H1 (cell line): ENCODE data around the gene RIPK4. TPM values are rescaled to one million over a fixed set of nuclear protein-coding genes. Genes with fewer than 3 reads are reported as not detected.

Experiments
- CTCF ChIA-PET: fragments of 300-600 bp; sonication (Branson Sonifier 250); formaldehyde crosslinking; loops from one replicate; lab custom pipeline; 2021; ENCODE audit not compliant: partially characterized antibody; lab: Charles Lee
- POLR2A ChIA-PET: fragments of 300-600 bp; sonication (Branson Sonifier 250); formaldehyde crosslinking; loops from one replicate; lab custom pipeline; 2021; ENCODE audit warnings: inconsistent platforms; ENCODE audit not compliant: partially characterized antibody; lab: Charles Lee
- DNase-seq, 2 experiments: peaks; one replicate each; pipeline versions ENCODE4 v3.0.0 to v3.0.0-alpha.2; 2010 to 2022; ENCODE audit warnings: low spot score in 2 of 2, low read depth in 1 of 2, mixed read lengths in 1 of 2
- FAIRE-seq: peaks from 2 replicates; lab custom pipeline; 2011; peaks lifted over from hg19 to GRCh38; lab: Jason Lieb, UNC
- H2AFZ ChIP-seq: 2 replicates; pipeline ENCODE4 v1.8.1; 2012; ENCODE audit warnings: low read length, inconsistent platforms
- H2AK5ac ChIP-seq: 2 replicates; pipeline ENCODE4 v1.6.1; 2013; ENCODE audit warnings: low read depth, low read length
- H2BK120ac ChIP-seq: replicated peaks from 2 replicates; pipeline ENCODE3; 2013; ENCODE audit warnings: low read depth, low read length, inconsistent platforms
- H2BK12ac ChIP-seq: 2 replicates; pipeline ENCODE4 v1.6.1; 2013; ENCODE audit warnings: low read depth, low read length
- H2BK15ac ChIP-seq: 2 replicates; pipeline ENCODE4 v1.6.1; 2013; ENCODE audit warnings: low read length
- H2BK20ac ChIP-seq: 2 replicates; pipeline ENCODE4 v1.6.1; 2013; ENCODE audit warnings: low read length
- H2BK5ac ChIP-seq: 2 replicates; pipeline ENCODE4 v1.6.1; 2013; ENCODE audit warnings: low read depth, low read length
- H3K14ac ChIP-seq: 2 replicates; pipeline ENCODE4 v1.6.1; 2013; ENCODE audit warnings: inconsistent platforms; ENCODE audit not compliant: insufficient read length
- H3K18ac ChIP-seq: 2 replicates; pipeline ENCODE4 v1.6.1; 2013; ENCODE audit warnings: low read length; ENCODE audit errors: extremely low read depth
- H3K23ac ChIP-seq: 2 replicates; pipeline ENCODE4 v1.6.1; 2013; ENCODE audit warnings: inconsistent platforms; ENCODE audit not compliant: insufficient read length
- H3K23me2 ChIP-seq: 2 replicates; pipeline ENCODE4 v1.6.1; 2013; ENCODE audit warnings: low read depth, low read length
- H3K27ac ChIP-seq: 2 replicates; pipeline ENCODE4 v1.6.1; 2011; ENCODE audit warnings: low read depth, low read length, inconsistent platforms
- H3K27me3 ChIP-seq, 4 experiments: replicated peaks in 1 of 4; 1 replicate in 1 of 4; 2 replicates in 3 of 4; pipeline versions ENCODE4 v1.6.1 to v1.8.1; 2011 to 2013; ENCODE audit warnings: low read length in 3 of 4, mild to moderate bottlenecking in 3 of 4, inconsistent platforms in 2 of 4, mixed read lengths in 2 of 4, moderate library complexity in 1 of 4; ENCODE audit not compliant: control insufficient read depth in 3 of 4, insufficient read depth in 3 of 4; ENCODE audit errors: extremely low read depth in 1 of 4
- H3K36me3 ChIP-seq, 4 experiments: 2 replicates each; pipeline versions ENCODE4 v1.6.1 to v1.8.1; 2011 to 2013; ENCODE audit warnings: mild to moderate bottlenecking in 4 of 4, low read length in 3 of 4, moderate library complexity in 2 of 4, control low read depth in 1 of 4, inconsistent platforms in 1 of 4; ENCODE audit not compliant: insufficient read depth in 4 of 4, control insufficient read depth in 2 of 4
- H3K4ac ChIP-seq: replicated peaks from 2 replicates; pipeline ENCODE3; 2013; ENCODE audit warnings: low read length, low read depth, mixed read lengths, inconsistent platforms; ENCODE audit not compliant: insufficient read length
- H3K4me1 ChIP-seq, 4 experiments: replicated peaks in 1 of 4; 1 replicate in 1 of 4; 2 replicates in 3 of 4; pipeline versions ENCODE4 v1.6.1 to v1.8.1; 2011 to 2013; ENCODE audit warnings: low read length in 3 of 4, inconsistent platforms in 2 of 4, mixed read lengths in 1 of 4; ENCODE audit not compliant: insufficient read depth in 4 of 4, control insufficient read depth in 3 of 4
- H3K4me2 ChIP-seq, 2 experiments: 2 replicates each; pipeline versions ENCODE4 v1.6.1 to v1.8.1; 2011 to 2013; ENCODE audit warnings: low read depth in 2 of 2, low read length in 2 of 2, control low read depth in 1 of 2, inconsistent platforms in 1 of 2, mild to moderate bottlenecking in 1 of 2; ENCODE audit not compliant: insufficient read depth in 1 of 2
- H3K4me3 ChIP-seq, 4 experiments: fragments of 200-600, 300-600 bp in 1 of 4; sonication (generic), shearing (Covaris generic), sonication (Bioruptor Twin) in 1 of 4; 2 replicates each; pipeline versions ENCODE4 v1.5.1 to v1.8.1; 2011 to 2016; ENCODE audit warnings: low read length in 4 of 4, low read depth in 3 of 4, control low read depth in 2 of 4, inconsistent platforms in 2 of 4, mild to moderate bottlenecking in 2 of 4, mixed read lengths in 1 of 4, moderate library complexity in 1 of 4; ENCODE audit not compliant: insufficient read depth in 2 of 4; ENCODE audit errors: extremely low read depth in 1 of 4
- H3K56ac ChIP-seq: replicated peaks from 2 replicates; pipeline ENCODE3; 2013; ENCODE audit warnings: low read depth, mild to moderate bottlenecking, mixed read lengths, low read length, inconsistent platforms; ENCODE audit not compliant: insufficient read length
- H3K79me1 ChIP-seq: 2 replicates; pipeline ENCODE4 v1.6.1; 2013; ENCODE audit warnings: low read depth, low read length, control low read depth
- H3K79me2 ChIP-seq, 2 experiments: 2 replicates each; pipeline versions ENCODE4 v1.6.1 to v1.8.1; 2012 to 2013; ENCODE audit warnings: low read length in 2 of 2, mild to moderate bottlenecking in 2 of 2, inconsistent platforms in 1 of 2; ENCODE audit not compliant: insufficient read depth in 2 of 2, control insufficient read depth in 1 of 2
- H3K9ac ChIP-seq, 4 experiments: replicated peaks in 1 of 4; 1 replicate in 1 of 4; 2 replicates in 3 of 4; pipeline versions ENCODE4 v1.6.1 to v1.8.1; 2011 to 2013; ENCODE audit warnings: low read depth in 3 of 4, low read length in 3 of 4, control low read depth in 2 of 4, mild to moderate bottlenecking in 2 of 4, moderate library complexity in 2 of 4, inconsistent platforms in 1 of 4; ENCODE audit errors: extremely low read depth in 1 of 4
- H3K9me3 ChIP-seq, 2 experiments: 2 replicates each; pipeline versions ENCODE4 v1.6.1 to v1.8.1; 2012 to 2013; ENCODE audit warnings: mild to moderate bottlenecking in 2 of 2, moderate library complexity in 2 of 2, control low read depth in 1 of 2, inconsistent platforms in 1 of 2, low read depth in 1 of 2, low read length in 1 of 2, mixed read lengths in 1 of 2; ENCODE audit not compliant: insufficient read depth in 2 of 2
- H4K20me1 ChIP-seq, 2 experiments: replicated peaks in 1 of 2; 2 replicates each; pipeline versions ENCODE3 to v1.8.1; 2011 to 2013; ENCODE audit warnings: inconsistent platforms in 2 of 2, low read length in 2 of 2, mild to moderate bottlenecking in 1 of 2; ENCODE audit not compliant: insufficient read depth in 2 of 2, control insufficient read depth in 1 of 2
- H4K5ac ChIP-seq: 2 replicates; pipeline ENCODE4 v1.6.1; 2013; ENCODE audit warnings: low read length, low read depth, mixed read lengths, inconsistent platforms; ENCODE audit not compliant: insufficient read length
- H4K8ac ChIP-seq: 2 replicates; pipeline ENCODE4 v1.8.0; 2013; ENCODE audit warnings: mild to moderate bottlenecking, moderate library complexity, low read length, inconsistent platforms; ENCODE audit not compliant: insufficient read depth; ENCODE audit errors: extremely low read depth
- H4K91ac ChIP-seq: replicated peaks from 2 replicates; pipeline ENCODE3; 2013; ENCODE audit warnings: low read length, mixed read lengths, inconsistent platforms; ENCODE audit not compliant: insufficient read length
- CEBPB ChIP-seq: IDR thresholded peaks from 2 replicates; pipeline ENCODE4 v1.6.1; 2012; ENCODE audit warnings: low read depth, low read length
- CHD1 ChIP-seq: IDR thresholded peaks from 2 replicates; pipeline ENCODE4 v1.6.1; 2012; ENCODE audit warnings: low read depth, low read length, improper control_type of control experiment
- FOSL1 ChIP-seq: IDR thresholded peaks from 2 replicates; pipeline ENCODE4 v1.6.1; 2011; ENCODE audit warnings: mild to moderate bottlenecking, low read depth, low read length, moderate library complexity; ENCODE audit not compliant: insufficient read depth
- JUN ChIP-seq: IDR thresholded peaks from 2 replicates; pipeline ENCODE4 v1.6.1; 2011; ENCODE audit warnings: low read depth, mild to moderate bottlenecking, improper control_type of control experiment, low read length
- KDM4A ChIP-seq: IDR thresholded peaks from one replicate; pipeline ENCODE4 v1.7.1; 2012; ENCODE audit warnings: low read depth, mild to moderate bottlenecking, moderate library complexity, low read length, inconsistent platforms; ENCODE audit not compliant: severe bottlenecking
- NRF1 ChIP-seq: IDR thresholded peaks from 2 replicates; pipeline ENCODE4 v1.6.1; 2011; ENCODE audit warnings: mild to moderate bottlenecking, low read depth, low read length, improper control_type of control experiment
- RXRA ChIP-seq: IDR thresholded peaks from 2 replicates; pipeline ENCODE4 v1.6.1; 2011; ENCODE audit warnings: low read depth, mild to moderate bottlenecking, low read length, moderate library complexity; ENCODE audit not compliant: insufficient read depth
- SP2 ChIP-seq: IDR thresholded peaks from 2 replicates; pipeline ENCODE4 v1.6.1; 2012; ENCODE audit warnings: mild to moderate bottlenecking, low read length, inconsistent platforms
- SUZ12 ChIP-seq: fragments of 200-600 bp; sonication (generic); IDR thresholded peaks from 2 replicates; pipeline ENCODE4 v1.6.1; 2012; ENCODE audit warnings: mild to moderate bottlenecking, inconsistent platforms, low read length, moderate library complexity, mixed read lengths
- TCF12 ChIP-seq: IDR thresholded peaks from 2 replicates; pipeline ENCODE4 v1.6.1; 2011; ENCODE audit warnings: low read depth, mild to moderate bottlenecking, low read length
- TEAD4 ChIP-seq: IDR thresholded peaks from 2 replicates; pipeline ENCODE4 v1.6.1; 2012; ENCODE audit warnings: low read depth, low read length, inconsistent platforms, mixed read lengths
- YY1 ChIP-seq: IDR thresholded peaks from 2 replicates; pipeline ENCODE4 v1.6.1; 2011; ENCODE audit warnings: low read depth, mild to moderate bottlenecking, low read length
- ZNF274 ChIP-seq: IDR thresholded peaks from 2 replicates; pipeline ENCODE4 v1.7.0; 2012; ENCODE audit warnings: low read length, borderline replicate concordance; ENCODE audit errors: extremely low read depth
- WGBS, 2 experiments: shearing (Covaris generic) in 1 of 2; methylation state at CpG; one replicate each; pipeline versions ENCODE4 v1.1.6 to v1.1.7; 2013 to 2015; ENCODE audit warnings: low lambda C conversion rate in 2 of 2, mixed read lengths in 2 of 2, inconsistent platforms in 1 of 2, low coverage in 1 of 2, missing lambda C conversion rate in 1 of 2; ENCODE audit not compliant: insufficient replicate concordance in 2 of 2, insufficient coverage in 1 of 2, insufficient read length in 1 of 2; ENCODE audit errors: extremely low coverage in 1 of 2, missing lambda C conversion rate in 1 of 2; 5-methylcytosine and 5-hydroxymethylcytosine counted together
- polyA plus RNA-seq, 7 experiments: library from polyadenylated mRNA; depleted of rRNA in 3 of 7; stranded (reverse) in 5 of 7; unstranded in 2 of 7; fragments of >200 nt in 5 of 7; fragments of 200-250 nt in 2 of 7; gene quantifications; 1 replicate in 5 of 7; 2 replicates in 1 of 7; 4 replicates in 1 of 7; pipeline versions ENCODE4 v1.2.1 to v1.2.3, GENCODE V29; 2011 to 2013; ENCODE audit warnings: missing spikeins in 2 of 7, mixed read lengths in 2 of 7
- total RNA-seq: library from RNA; stranded (reverse); fragmentation: NEBNext Ultra II Directional; extraction: Animal tissue kit (Norgen Biotek cat#: 25700); gene quantifications from 2 replicates; pipeline ENCODE4 v1.2.1, GENCODE V29; 2021

Gene RIPK4
- total and polyA plus RNA-seq, 2 of the 8 experiments (the other 6 are each of a cell fraction or from before 2014, with no cell fraction given): 2.7 to 5.6 TPM

DNA sequence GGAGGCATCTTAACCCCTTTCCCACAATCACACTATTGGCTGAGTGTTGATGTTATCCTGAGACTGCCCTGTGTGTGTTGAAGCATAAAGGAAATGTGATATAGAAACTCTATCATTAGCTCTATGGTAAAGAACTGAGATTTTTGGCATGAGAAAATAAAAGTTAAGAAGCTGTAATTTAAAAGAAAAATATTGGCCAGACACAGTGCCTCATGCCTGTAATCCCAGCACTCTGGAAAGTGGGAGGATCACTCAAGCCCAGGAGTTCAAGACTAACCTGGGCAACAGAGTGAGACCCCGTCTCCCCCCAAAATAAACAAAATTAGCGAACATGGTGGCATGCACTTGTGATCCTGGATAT lies 14.2 kb upstream of the RIPK4 start:
- H3K27me3 ChIP-seq: peaks cover 0 to 3% (median under 1%) of the 10 kb centered on the region in 4 experiments; a peak in 4 of 7 replicates
- H4K8ac ChIP-seq: no peak overlapping the region
- no peaks in the 10 kb centered on the region for H3K79me2 ChIP-seq
- no peaks in the 10 kb centered on the region for H4K20me1 ChIP-seq
- POLR2A ChIA-PET: no interaction called here
- H3K27ac ChIP-seq: no peak overlapping the region
- H3K4ac ChIP-seq: no peak overlapping the region
- no peak overlapping the region for H2AFZ ChIP-seq
- H2BK15ac ChIP-seq: no peak overlapping the region
- no peaks in the 10 kb centered on the region for H3K23me2 ChIP-seq
- CTCF ChIA-PET: interaction anchor here (1.1 to 1.4 kb wide), 3 partner anchors 66 to 169 kb away, joined by 3 to 4 read pairs (median 4); no protein-coding TSS in a partner anchor
- H2AK5ac ChIP-seq: no peak overlapping the region
- H2BK12ac ChIP-seq: no peak overlapping the region
- H3K18ac ChIP-seq: no peak overlapping the region
- H3K4me3 ChIP-seq: no peak overlapping the region
- TF ChIP-seq NRF1: no peak
- TF ChIP-seq YY1: no peak
- no peak for TF ChIP-seq SP2
- TF ChIP-seq TCF12: no peak
- TF ChIP-seq CHD1: no peak
- no peak for TF ChIP-seq KDM4A
- TF ChIP-seq FOSL1: no peak
- TF ChIP-seq RXRA: no peak
- no peak for TF ChIP-seq JUN
- TF ChIP-seq ZNF274: no peak
- TF ChIP-seq CEBPB: no peak
- no peak for TF ChIP-seq TEAD4
- no peak for TF ChIP-seq SUZ12
- 83% methylated on average over 2 of the region's 2 CpGs; no CpG with 5 or more reads in 1 of the 2 experiments for WGBS, 2 experiments
- no peak overlapping the region for H2BK120ac ChIP-seq
- H3K9ac ChIP-seq: no peak overlapping the region
- H2BK5ac ChIP-seq: no peak overlapping the region
- H4K5ac ChIP-seq: no peak overlapping the region
- DNase-seq (no peak), FAIRE-seq (no peak)
- no peaks in the 10 kb centered on the region for H3K36me3 ChIP-seq
- no peaks in the 10 kb centered on the region for H3K9me3 ChIP-seq
- no peak overlapping the region for H2BK20ac ChIP-seq
- H3K79me1 ChIP-seq: no peaks in the 10 kb centered on the region
- H4K91ac ChIP-seq: no peak overlapping the region
- no peak overlapping the region for H3K56ac ChIP-seq
- H3K14ac ChIP-seq: no peak overlapping the region
- peaks cover 2 to 12% (median 5%) of the 10 kb centered on the region in 4 experiments; a peak in 5 of 7 replicates for H3K4me1 ChIP-seq
- no peak overlapping the region for H3K23ac ChIP-seq
- H3K4me2 ChIP-seq: no peak overlapping the region
